Upper lobe of right lung (tissue), 1 donor: ENCODE measurements around the gene PLAC8. TPM values are rescaled to one million over a fixed set of nuclear protein-coding genes. Genes with fewer than 3 reads are reported as not detected.
A peak's percentile ranks its signal among the peaks of the same experiment; 100 is the strongest.

Experiments used
- ATAC-seq: fragments of 200-7000 bp; cut with Tn5 transposase; one replicate; pipeline ENCODE4 v1.9.1; 2020; ENCODE audit warnings: mild to moderate bottlenecking, moderate library complexity
- DNase-seq: peaks from one replicate; pipeline ENCODE4 v3.0.0-alpha.2; 2020
- H3K27ac ChIP-seq: fragments of 200-600 bp; one replicate; pipeline ENCODE4 v1.8.0; 2022
- H3K27me3 ChIP-seq: fragments of 200-600 bp; one replicate; pipeline ENCODE4 v1.8.0; 2022; ENCODE audit warnings: mild to moderate bottlenecking
- H3K36me3 ChIP-seq: fragments of 200-600 bp; one replicate; pipeline ENCODE4 v1.8.0; 2022
- H3K4me1 ChIP-seq: fragments of 200-600 bp; one replicate; pipeline ENCODE4 v1.8.0; 2022
- H3K4me3 ChIP-seq: fragments of 200-600 bp; one replicate; pipeline ENCODE4 v1.8.0; 2022; ENCODE audit warnings: mild to moderate bottlenecking
- H3K9me3 ChIP-seq: fragments of 200-600 bp; one replicate; pipeline ENCODE4 v1.8.0; 2022
- intact Hi-C: fragments of 100-400 bp; cut with DNase I; formaldehyde crosslinking; loops from one replicate; pipeline ENCODE4 v1.11.0; 2022
- long read RNA-seq: library from polyadenylated mRNA; unstranded; transcript quantifications from one replicate; pipeline ENCODE4 v2.0.0, GENCODE V29; 2021
- total RNA-seq: library from RNA; stranded (reverse); fragmentation: NEBNext Ultra II Directional; extraction: Animal tissue kit (Norgen Biotek cat#: 25700); gene quantifications from one replicate; pipeline ENCODE4 v1.2.1, GENCODE V29; 2021
- TF ChIP-seq, protein P1 (sequence below): fragments of 200-600 bp; IDR thresholded peaks from one replicate; pipeline ENCODE4 v1.8.0; 2022; ENCODE audit warnings: antibody characterized with exemption
- donor health status: DM: no; HTN: yes; CAD: no; lungs with severe emphysema.

The PLAC8 gene, protein sequence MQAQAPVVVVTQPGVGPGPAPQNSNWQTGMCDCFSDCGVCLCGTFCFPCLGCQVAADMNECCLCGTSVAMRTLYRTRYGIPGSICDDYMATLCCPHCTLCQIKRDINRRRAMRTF
- total RNA-seq: 81.7 TPM
- long read RNA-seq, transcript PLAC8-201 (5 exons, 1,447 nt): major isoform, 8 of 8 reads
- long read RNA-seq, partial matches to known transcripts: 0 of 8 reads
- long read RNA-seq, other reads (novel, unspliced or antisense): 0 of 8 reads

DNA sequence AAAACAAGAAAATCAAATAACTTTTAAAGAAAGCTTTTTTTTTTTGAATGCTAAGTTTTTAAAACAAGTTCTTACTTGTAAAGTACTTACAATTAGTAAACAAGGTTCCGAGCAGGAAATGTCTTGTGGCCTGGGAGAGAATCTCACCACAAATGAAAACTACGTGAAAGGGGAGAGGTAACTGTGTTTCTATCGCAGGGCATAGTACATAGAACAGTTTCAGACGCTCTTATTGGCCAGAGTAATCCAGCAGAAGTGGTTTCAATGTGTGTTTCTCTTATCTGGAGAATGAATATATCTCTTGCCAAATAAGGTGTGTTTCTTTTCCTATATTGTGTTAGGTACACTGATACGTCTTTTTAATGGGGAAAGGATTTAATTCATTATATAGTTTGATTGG is at the start of gene PLAC8:
TSS of gene PLAC8 (minus strand) at position 154 of the 400 bp plus-strand sequence. CDS start 6,808 bp downstream, outside the sequence.
- peak within 1 kb of the TSS; percentile 63 for H3K27ac ChIP-seq
- peaks cover 5% of the 10 kb centered on the region for H3K4me1 ChIP-seq
- intact Hi-C loops: no loop called here
- H3K4me3 ChIP-seq: peak within 1 kb of the TSS; percentile 32
- ATAC-seq (peak; percentile 52), DNase-seq (no peak)
- TF ChIP-seq, protein P1, sequence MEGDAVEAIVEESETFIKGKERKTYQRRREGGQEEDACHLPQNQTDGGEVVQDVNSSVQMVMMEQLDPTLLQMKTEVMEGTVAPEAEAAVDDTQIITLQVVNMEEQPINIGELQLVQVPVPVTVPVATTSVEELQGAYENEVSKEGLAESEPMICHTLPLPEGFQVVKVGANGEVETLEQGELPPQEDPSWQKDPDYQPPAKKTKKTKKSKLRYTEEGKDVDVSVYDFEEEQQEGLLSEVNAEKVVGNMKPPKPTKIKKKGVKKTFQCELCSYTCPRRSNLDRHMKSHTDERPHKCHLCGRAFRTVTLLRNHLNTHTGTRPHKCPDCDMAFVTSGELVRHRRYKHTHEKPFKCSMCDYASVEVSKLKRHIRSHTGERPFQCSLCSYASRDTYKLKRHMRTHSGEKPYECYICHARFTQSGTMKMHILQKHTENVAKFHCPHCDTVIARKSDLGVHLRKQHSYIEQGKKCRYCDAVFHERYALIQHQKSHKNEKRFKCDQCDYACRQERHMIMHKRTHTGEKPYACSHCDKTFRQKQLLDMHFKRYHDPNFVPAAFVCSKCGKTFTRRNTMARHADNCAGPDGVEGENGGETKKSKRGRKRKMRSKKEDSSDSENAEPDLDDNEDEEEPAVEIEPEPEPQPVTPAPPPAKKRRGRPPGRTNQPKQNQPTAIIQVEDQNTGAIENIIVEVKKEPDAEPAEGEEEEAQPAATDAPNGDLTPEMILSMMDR: no peak
- no peaks in the 10 kb centered on the region for H3K27me3 ChIP-seq
- H3K36me3 ChIP-seq: no peaks in the 10 kb centered on the region
- no peaks in the 10 kb centered on the region for H3K9me3 ChIP-seq

DNA sequence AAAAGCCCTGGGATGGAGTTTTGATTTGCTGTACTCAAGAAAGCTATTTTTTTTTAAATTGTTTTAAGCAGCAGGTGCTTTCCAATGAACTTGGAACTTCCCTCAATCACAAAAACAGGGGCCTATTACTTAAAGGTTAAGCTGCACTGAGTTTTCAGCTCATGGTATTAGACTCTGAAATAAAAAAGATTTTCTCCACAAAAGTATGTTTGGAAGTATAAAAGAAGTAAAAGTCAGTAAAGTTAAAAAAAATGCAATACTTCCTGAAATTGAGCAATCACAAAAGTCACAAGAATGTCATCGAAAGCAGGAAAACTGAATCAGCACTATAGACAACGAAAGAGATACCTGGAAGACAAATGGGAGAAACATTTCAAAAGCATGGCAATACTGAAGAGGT is 38.9 kb upstream of the PLAC8 start:
- no peaks in the 10 kb centered on the region for H3K9me3 ChIP-seq

DNA sequence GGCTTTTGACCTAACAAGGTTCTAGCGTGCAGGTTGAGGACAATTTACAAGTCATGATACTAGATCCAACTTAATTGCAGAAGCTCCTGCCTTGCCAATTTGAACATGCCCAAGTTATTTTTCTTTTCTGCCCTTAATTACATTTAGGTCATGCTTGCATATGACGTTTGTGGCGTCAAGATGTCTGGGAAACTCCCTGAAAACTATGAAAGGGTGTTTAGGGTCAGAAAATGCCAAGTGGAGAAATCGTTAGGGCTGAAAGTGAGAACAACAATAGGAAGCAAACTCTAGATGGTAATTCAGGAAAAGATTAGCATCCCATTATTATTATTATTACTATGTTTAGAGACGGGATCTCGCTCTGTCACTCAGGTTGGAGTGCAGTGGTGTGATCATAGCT is 38.2 kb upstream of the PLAC8 start:
- TF ChIP-seq, protein P1: no peak
- intact Hi-C loops: no loop called here

More for the DNA sequence above, 38.9 kb upstream of the PLAC8 start:
- ATAC-seq (no peak), DNase-seq (no peak)
- TF ChIP-seq, protein P1: no peak
- no peaks in the 10 kb centered on the region for H3K4me1 ChIP-seq
- intact Hi-C loops: no loop called here
- H3K27me3 ChIP-seq: no peaks in the 10 kb centered on the region
- H3K36me3 ChIP-seq: no peaks in the 10 kb centered on the region
- H3K27ac ChIP-seq: no peak overlapping the region
- H3K4me3 ChIP-seq: no peak overlapping the region

DNA sequence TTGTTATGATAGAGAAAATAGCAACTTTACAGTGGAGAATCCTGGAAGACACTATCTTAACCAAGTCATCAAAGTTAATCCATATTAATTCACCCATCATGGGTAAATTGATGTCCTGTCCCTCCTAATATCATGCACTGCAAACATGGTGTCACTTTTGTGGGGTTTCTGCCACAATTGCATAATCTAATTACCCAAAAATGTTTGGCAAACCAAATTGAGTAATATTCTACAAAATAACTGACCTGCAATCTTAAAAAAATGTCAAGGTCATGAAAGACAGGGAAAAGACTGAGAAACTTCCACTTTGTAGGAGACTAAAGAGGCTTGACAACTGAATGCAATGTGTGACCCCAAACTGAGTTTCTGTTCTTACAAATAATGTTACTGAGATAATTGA is 37.1 kb upstream of the PLAC8 start:
- Histone ChIP-seq H3K4me3 (no peak overlapping the region), H3K27me3 (no peaks in the 10 kb centered on the region), H3K36me3 (no peaks in the 10 kb centered on the region), H3K4me1 (no peaks in the 10 kb centered on the region), H3K27ac (no peak overlapping the region), H3K9me3 (no peaks in the 10 kb centered on the region)
- DNase-seq (no peak), ATAC-seq (no peak)
- intact Hi-C loops: no loop called here
- TF ChIP-seq, protein P1: no peak

More for the DNA sequence above, 38.2 kb upstream of the PLAC8 start:
- no peaks in the 10 kb centered on the region for H3K9me3 ChIP-seq
- DNase-seq (no peak), ATAC-seq (no peak)
- no peak overlapping the region for H3K4me3 ChIP-seq
- no peaks in the 10 kb centered on the region for H3K4me1 ChIP-seq
- no peak overlapping the region for H3K27ac ChIP-seq
- no peaks in the 10 kb centered on the region for H3K27me3 ChIP-seq
- H3K36me3 ChIP-seq: no peaks in the 10 kb centered on the region

DNA sequence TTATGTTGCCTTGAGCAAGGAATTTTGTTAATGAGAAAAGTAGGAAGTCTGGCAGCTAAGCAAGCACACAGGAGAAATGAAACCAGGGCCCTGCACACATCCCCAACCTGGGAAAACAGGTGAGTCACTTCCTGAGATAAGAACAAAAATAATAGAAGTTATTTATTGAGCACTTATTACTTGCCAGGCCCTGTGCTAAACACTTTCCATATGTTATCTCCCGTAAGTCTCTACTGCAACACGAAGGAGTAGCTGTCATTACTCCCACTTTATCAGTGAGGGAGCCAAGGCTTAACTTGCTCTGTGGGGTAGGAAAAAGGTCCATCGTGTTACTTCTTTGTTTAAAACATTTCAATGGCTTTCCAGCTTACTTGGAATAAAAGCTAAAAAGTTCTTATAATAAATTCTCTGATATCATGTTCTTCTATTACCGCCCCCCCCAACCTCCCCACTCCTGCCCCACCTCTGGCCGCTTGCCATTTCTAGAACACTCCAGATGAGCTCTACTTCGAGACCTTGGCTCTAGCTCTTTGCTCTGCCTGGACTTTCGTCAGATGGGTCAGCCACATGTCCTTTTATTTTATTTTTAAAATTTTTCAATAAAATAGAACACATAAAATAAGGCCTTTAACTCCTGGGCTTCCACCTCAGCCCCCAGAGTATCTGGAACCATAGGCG is 36.3 kb upstream of the PLAC8 start:
- ATAC-seq (peak; percentile 22), DNase-seq (no peak)
- Histone ChIP-seq H3K4me3 (no peak overlapping the region), H3K36me3 (no peaks in the 10 kb centered on the region), H3K27me3 (no peaks in the 10 kb centered on the region), H3K4me1 (no peaks in the 10 kb centered on the region), H3K27ac (no peak overlapping the region), H3K9me3 (no peaks in the 10 kb centered on the region)
- intact Hi-C loops: no loop called here
- TF ChIP-seq, protein P1: no peak
